ENCODE data around the gene TTC19. TPM values are rescaled to one million over a fixed set of nuclear protein-coding genes. Genes with fewer than 3 reads are reported as not detected.

The TTC19 gene
- total and polyA plus RNA-seq, 8 donors = 11.4 to 27.9 (median 19.3) TPM

GRCh38 chr17:16074423-16074822 is 74.8 kb downstream of the TTC19 start:
- H3K27ac ChIP-seq = no peak overlapping the region
- no peak for DNase-seq
- peaks cover 0 to 67% (median 23%) of the 10 kb centered on the region in 3 donors for H3K36me3 ChIP-seq
- FAIRE-seq = no peak
- H3K27me3 ChIP-seq = no peaks in the 10 kb centered on the region
- H3K4me1 ChIP-seq = peaks cover 0 to 7% (median 0%) of the 10 kb centered on the region in 3 donors
- H3K4me3 ChIP-seq = no peak overlapping the region
- no peak for TF ChIP-seq CTCF (IDR thresholded peaks at IDR 0.05)
- H3K9me3 ChIP-seq = no peaks in the 10 kb centered on the region
- WGBS, 2 donors = 45 to 57% methylated on average over 3 of the region's 3 CpGs
- intact Hi-C loops (cut with DNase I) = no loop called here
- peak in 3 of 4 donors; percentile 36 to 75 (median 71) for ATAC-seq

GRCh38 chr17:16075949-16076348 is 76.3 kb downstream of the TTC19 start:
- ATAC-seq (no peak), FAIRE-seq (peak; percentile 43), DNase-seq (no peak)
- H3K4me1 ChIP-seq = peaks cover 0 to 7% (median 0%) of the 10 kb centered on the region in 3 donors
- no peak for TF ChIP-seq CTCF (IDR thresholded peaks at IDR 0.05)
- H3K27ac ChIP-seq = no peak overlapping the region
- H3K9me3 ChIP-seq = no peaks in the 10 kb centered on the region
- no peak overlapping the region for H3K4me3 ChIP-seq
- 88 to 93% methylated on average over 5 of the region's 5 CpGs for whole genome bisulfite sequencing, 2 donors
- no peaks in the 10 kb centered on the region for H3K27me3 ChIP-seq
- H3K36me3 ChIP-seq = peaks cover 0 to 64% (median 23%) of the 10 kb centered on the region in 3 donors
- intact Hi-C loops (cut with DNase I) = no loop called here

Other genes starting within 250 kb of the TTC19 start
- gene ADORA2B, start 54.7 kb upstream of the TTC19 start, total RNA-seq = 1 to 10 TPM in 4 of 6 donors, under 1 TPM in 2; 0.43 to 2.7 (median 1.1) TPM
- under 1 TPM; 0.27 to 0.80 TPM for gene ADORA2B, start 54.7 kb upstream of the TTC19 start, polyA plus RNA-seq
- 10 to 100 TPM in 4 of 6 donors, 1 to 10 TPM in 2; 6.6 to 13.4 (median 10.7) TPM for gene ZSWIM7, start 120 bp upstream of the TTC19 start, total RNA-seq
- gene ZSWIM7, start 120 bp upstream of the TTC19 start, polyA plus RNA-seq = 10 to 100 TPM; 24.6 to 30.6 TPM
- gene NCOR1, start 215.7 kb downstream of the TTC19 start, total RNA-seq = 10 to 100 TPM; 39.8 to 79.2 (median 49.5) TPM
- 100 to 1,000 TPM in 1 of 2 donors, 10 to 100 TPM in 1; 36.7 to 123 TPM for gene NCOR1, start 215.7 kb downstream of the TTC19 start, polyA plus RNA-seq
- 10 to 100 TPM; 11.3 to 21.3 (median 13.8) TPM for gene PIGL, start 217.4 kb downstream of the TTC19 start, total RNA-seq
- 10 to 100 TPM; 23.1 to 27.1 TPM for gene PIGL, start 217.4 kb downstream of the TTC19 start, polyA plus RNA-seq

All from pancreas (tissue), 10 donors.